Esophagus squamous epithelium (tissue), 4 donors: ENCODE results near the gene AUTS2.

Experiments
- CTCF ChIP-seq, 6 experiments: fragments of 450-650 bp in 4 of 6; fragments of 200-600 bp in 2 of 6; sonication (generic) in 2 of 6; IDR thresholded peaks; one replicate each; pipeline ENCODE4 v1.5.1; 2016 to 2019; ENCODE audit warnings: antibody characterized with exemption in 6 of 6, mild to moderate bottlenecking in 4 of 6, moderate library complexity in 4 of 6
- POLR2A ChIP-seq, 4 donors: fragments of 450-650 bp; IDR thresholded peaks; one replicate each; pipeline ENCODE4 v1.6.1; 2017; ENCODE audit warnings: antibody characterized with exemption in 4 of 4, mild to moderate bottlenecking in 4 of 4, moderate library complexity in 3 of 4

DNA sequence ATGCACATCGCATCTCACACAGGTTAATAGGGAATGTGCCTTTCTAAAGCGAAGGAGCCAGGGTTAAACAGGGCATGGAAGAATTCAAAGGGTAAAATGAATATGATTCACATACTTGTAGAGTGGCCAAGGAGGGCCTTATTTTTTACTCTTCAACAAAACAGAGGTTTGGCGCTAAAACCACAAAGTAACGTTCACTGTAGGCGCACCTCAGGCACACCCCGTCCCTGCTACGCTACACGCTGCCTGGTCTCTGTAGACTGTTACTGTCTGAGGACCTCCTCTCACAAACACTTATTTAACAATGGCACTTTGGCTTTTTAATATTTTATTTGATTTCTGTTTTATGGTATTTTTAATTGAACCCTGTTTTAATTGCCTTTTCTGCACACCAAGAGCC, 1071.6 kb downstream of the AUTS2 start:
- TF ChIP-seq CTCF (IDR thresholded peaks at IDR 0.05) (no peak), POLR2A (IDR thresholded peaks at IDR 0.05) (no peak)
